Myocyte (in vitro differentiated cells): ENCODE results near the gene NR6A1. TPM values are rescaled to one million over a fixed set of nuclear protein-coding genes. Genes with fewer than 3 reads are reported as not detected.

Experiments
- DNase-seq: peaks from one replicate; pipeline ENCODE4 v3.0.0-alpha.2; 2012; ENCODE audit warnings: low read depth
- total RNA-seq: library from RNA; depleted of rRNA; stranded (reverse); fragments of >200 nt; gene quantifications from 2 replicates; pipeline ENCODE4 v1.2.3, GENCODE V29; 2014

NR6A1 gene
- total RNA-seq, 1 donor from 2014 or later, result 2.1 TPM

GRCh38 chr9:124660341-124660801 is 110.7 kb downstream of the NR6A1 start:
- DNase-seq, result peak; percentile 57

- peak; percentile 93 for DNase-seq
Observed at GRCh38 chr9:124659099-124659659, 111.9 kb downstream of the NR6A1 start.

GRCh38 chr9:124658165-124659017 is 112.7 kb downstream of the NR6A1 start:
- peak; percentile 96 for DNase-seq

GRCh38 chr9:124657516-124657915 is 113.6 kb downstream of the NR6A1 start:
- DNase-seq, result no peak

GRCh38 chr9:124654431-124654830 is 116.7 kb downstream of the NR6A1 start:
- DNase-seq, result peak; percentile 41

GRCh38 chr9:124652615-124653393 is 118.3 kb downstream of the NR6A1 start:
- peak; percentile 56 for DNase-seq

- no peak for DNase-seq
Observed at GRCh38 chr9:124652203-124652602, 118.9 kb downstream of the NR6A1 start.

- no peak for DNase-seq
Observed at GRCh38 chr9:124645274-124645673, 125.8 kb downstream of the NR6A1 start.

- DNase-seq, result no peak
Observed at GRCh38 chr9:124639637-124640036, 131.5 kb downstream of the NR6A1 start.

- DNase-seq, result no peak
Observed at GRCh38 chr9:124635285-124635684, 135.8 kb downstream of the NR6A1 start.

GRCh38 chr9:124632077-124632621 is 139.0 kb downstream of the NR6A1 start:
- no peak for DNase-seq

GRCh38 chr9:124631326-124631725 is 139.8 kb downstream of the NR6A1 start:
- DNase-seq, result no peak

GRCh38 chr9:124629600-124629999 is 141.5 kb downstream of the NR6A1 start:
- peak; percentile 43 for DNase-seq

GRCh38 chr9:124628741-124629140 is 142.4 kb downstream of the NR6A1 start:
- no peak for DNase-seq

- no peak for DNase-seq
Observed at GRCh38 chr9:124626276-124626675, 144.8 kb downstream of the NR6A1 start.

GRCh38 chr9:124625087-124625486 is 146.0 kb downstream of the NR6A1 start:
- DNase-seq, result no peak

- DNase-seq, result no peak
Observed at GRCh38 chr9:124624735-124624992, 146.4 kb downstream of the NR6A1 start.

- no peak for DNase-seq
Observed at GRCh38 chr9:124623966-124624734, 147.0 kb downstream of the NR6A1 start.

- DNase-seq, result no peak
Observed at GRCh38 chr9:124622882-124623281, 148.2 kb downstream of the NR6A1 start.

- DNase-seq, result peak; percentile 83
Observed at GRCh38 chr9:124621371-124622328, 149.5 kb downstream of the NR6A1 start.
